Right lobe of liver (tissue), 4 donors: ENCODE data around the gene GDI1.

Experiments
- CTCF ChIP-seq, 4 donors: fragments of 200-600 bp in 3 of 4; fragments of 450-650 bp in 1 of 4; IDR thresholded peaks; one replicate each; pipeline versions ENCODE4 v1.5.1 to v1.8.0; 2016 to 2022; ENCODE audit warnings: antibody characterized with exemption in 4 of 4, mild to moderate bottlenecking in 2 of 4
- POLR2A ChIP-seq: fragments of 450-650 bp; IDR thresholded peaks from one replicate; pipeline ENCODE4 v1.6.1; 2017; ENCODE audit warnings: antibody characterized with exemption, mild to moderate bottlenecking
- donor health status: DM: no; HTN: no; CAD: no.
- donor health status: DM: no; HTN: no; CAD: no.
- donor health status: DM: no; HTN: yes; CAD: no.

- TF ChIP-seq CTCF (IDR thresholded peaks at IDR 0.05) (no peak), POLR2A (no peak)
Observed at GRCh38 chrX:154459832-154460231, 22.9 kb downstream of the GDI1 start.
